Islet of Langerhans (tissue), 1 donor: Measurements from ENCODE around the gene TM4SF1.

Experiments used
- FAIRE-seq: peaks from one replicate; lab custom pipeline; 2011; peaks lifted over from hg19 to GRCh38; lab: Jason Lieb, UNC

Gene TM4SF1

GRCh38 chr3:149377408-149378364 is at the start of gene TM4SF1:
TM4SF1 (minus strand) TSS chr3:149377649; CDS start chr3:149377547, 102 bp downstream.
- no peak for FAIRE-seq

GRCh38 chr3:149426325-149426724 is 48.9 kb upstream of the TM4SF1 start:
- FAIRE-seq = no peak

DNA sequence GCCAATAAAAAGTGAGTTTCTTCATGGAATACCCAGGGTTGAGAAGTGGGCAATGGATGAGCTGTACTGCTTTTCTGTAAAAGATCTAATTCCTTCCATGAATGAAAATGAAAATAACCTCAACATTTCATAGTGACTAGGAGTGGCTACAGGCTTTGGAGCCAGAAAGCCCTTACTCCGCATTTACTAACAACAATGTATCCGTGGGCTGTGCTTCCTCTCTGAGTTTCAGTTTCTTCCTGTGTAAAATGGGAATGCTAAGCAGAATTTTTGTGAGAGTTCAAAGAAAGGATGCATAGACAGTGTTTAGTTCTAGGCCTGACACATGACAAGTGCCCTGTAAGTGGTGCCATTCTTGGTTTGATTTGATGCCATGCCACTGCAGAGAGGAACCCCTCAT is 47.5 kb upstream of the TM4SF1 start:
- FAIRE-seq = no peak

GRCh38 chr3:149421764-149422163 is 44.3 kb upstream of the TM4SF1 start:
- no peak for FAIRE-seq

DNA sequence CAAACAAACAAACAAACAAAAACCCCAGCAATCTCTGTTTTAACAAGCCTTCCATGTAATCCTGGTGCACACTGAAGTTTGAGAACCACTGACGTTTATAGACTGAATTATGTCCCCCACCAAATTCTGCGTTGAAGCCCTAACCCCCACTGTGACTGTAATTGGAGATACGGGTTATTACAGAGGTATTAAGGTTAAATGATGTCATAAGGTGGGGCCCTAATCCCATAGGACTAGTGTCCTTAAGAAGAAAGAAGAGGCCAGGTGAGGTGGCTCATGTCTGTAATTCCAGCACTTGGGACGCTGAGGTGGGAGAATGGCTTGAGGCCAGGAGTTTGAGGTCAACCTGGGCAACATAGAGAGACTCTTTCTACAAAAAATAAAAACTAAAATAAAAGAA is 42.4 kb upstream of the TM4SF1 start:
- no peak for FAIRE-seq

- no peak for FAIRE-seq
Measured at GRCh38 chr3:149417727-149418126, 40.3 kb upstream of the TM4SF1 start.

DNA sequence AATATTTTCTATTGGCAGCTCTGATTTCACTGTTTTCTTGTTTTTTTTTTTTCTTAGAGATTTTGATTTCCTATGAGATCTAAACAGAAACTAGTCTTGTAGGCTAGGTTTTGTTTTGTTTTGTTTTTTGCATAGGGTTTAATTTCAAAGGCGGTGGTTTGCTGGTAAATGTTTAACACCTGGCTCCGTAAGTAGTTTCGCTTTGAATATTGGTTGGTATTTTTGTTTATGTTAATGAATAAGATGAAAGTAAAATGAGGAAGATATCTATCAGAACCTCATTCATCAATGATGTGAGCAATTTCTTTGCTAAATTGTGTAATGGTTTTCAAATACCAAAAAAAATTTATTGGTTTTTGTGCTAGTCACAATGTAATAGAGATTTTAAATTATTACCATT is 39.7 kb upstream of the TM4SF1 start:
- FAIRE-seq = peak; percentile 94

- FAIRE-seq = no peak
Measured at GRCh38 chr3:149415484-149415883, 38.0 kb upstream of the TM4SF1 start.

DNA sequence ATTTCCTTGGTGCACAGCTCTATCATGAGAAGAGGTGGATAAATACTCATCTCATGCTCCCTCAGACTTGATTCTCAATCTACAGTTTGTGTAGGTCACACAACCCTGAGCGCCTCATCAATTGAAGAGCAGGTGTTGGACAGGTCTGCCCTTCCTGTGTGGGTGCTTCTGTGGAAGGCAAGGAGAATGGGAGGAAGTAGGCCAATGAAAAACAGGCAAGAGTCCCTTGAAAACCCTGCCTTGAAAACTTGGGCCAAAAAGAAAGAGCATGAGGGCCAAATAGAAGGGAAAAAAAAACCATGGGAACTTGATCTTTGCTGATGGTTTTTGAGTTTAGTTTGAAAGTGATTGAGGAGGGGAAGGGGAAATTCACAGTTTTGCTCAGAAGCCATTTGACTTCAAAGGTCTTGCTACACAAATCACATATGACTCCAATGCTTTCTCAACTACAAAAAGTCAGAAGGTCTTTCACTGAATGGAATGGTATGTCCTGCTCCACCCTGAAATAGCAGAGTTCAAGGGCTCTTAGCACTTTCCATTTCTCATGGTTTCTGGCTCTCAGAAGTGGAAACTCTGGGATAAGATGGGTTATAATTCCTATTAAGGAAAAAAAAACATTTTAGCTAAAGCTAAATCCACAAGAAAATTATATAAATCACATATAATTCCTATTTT is 37.2 kb upstream of the TM4SF1 start:
- FAIRE-seq = no peak

- FAIRE-seq = no peak
Measured at GRCh38 chr3:149411583-149411982, 34.1 kb upstream of the TM4SF1 start.

DNA sequence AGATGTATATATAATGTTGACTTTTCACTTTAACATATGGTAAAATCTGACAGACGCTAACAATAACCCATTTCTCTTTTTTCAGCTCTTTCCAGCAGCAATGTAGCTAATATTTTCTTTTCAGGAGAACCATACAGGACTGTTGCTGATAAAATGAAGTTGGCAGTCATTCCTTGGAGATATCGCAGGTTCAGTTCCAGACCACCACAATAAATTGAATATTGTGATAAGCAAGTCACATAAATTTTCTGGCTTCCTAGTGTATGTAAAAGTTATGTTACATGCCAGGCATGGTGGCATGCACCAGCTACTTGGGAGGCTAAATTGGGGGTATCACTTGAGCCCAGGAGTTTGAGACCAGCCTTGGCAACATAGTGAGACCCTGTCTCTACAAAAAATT is 31.9 kb upstream of the TM4SF1 start:
- no peak for FAIRE-seq

- FAIRE-seq = peak; percentile 65
Measured at GRCh38 chr3:149407898-149408297, 30.4 kb upstream of the TM4SF1 start.

GRCh38 chr3:149406244-149406752 is 28.8 kb upstream of the TM4SF1 start:
- no peak for FAIRE-seq

GRCh38 chr3:149403443-149403842 is 26.0 kb upstream of the TM4SF1 start:
- no peak for FAIRE-seq

GRCh38 chr3:149402481-149402880 is 25.0 kb upstream of the TM4SF1 start:
- FAIRE-seq = peak; percentile 74

GRCh38 chr3:149401926-149402310 is 24.5 kb upstream of the TM4SF1 start:
- FAIRE-seq = peak; percentile 51

- FAIRE-seq = peak; percentile 100
Measured at GRCh38 chr3:149401212-149401925, 23.9 kb upstream of the TM4SF1 start.

GRCh38 chr3:149400645-149401044 is 23.2 kb upstream of the TM4SF1 start:
- FAIRE-seq = no peak

GRCh38 chr3:149398296-149398695 is 20.8 kb upstream of the TM4SF1 start:
- no peak for FAIRE-seq

- peak; percentile 5 for FAIRE-seq
Measured at GRCh38 chr3:149397528-149397927, 20.1 kb upstream of the TM4SF1 start.

DNA sequence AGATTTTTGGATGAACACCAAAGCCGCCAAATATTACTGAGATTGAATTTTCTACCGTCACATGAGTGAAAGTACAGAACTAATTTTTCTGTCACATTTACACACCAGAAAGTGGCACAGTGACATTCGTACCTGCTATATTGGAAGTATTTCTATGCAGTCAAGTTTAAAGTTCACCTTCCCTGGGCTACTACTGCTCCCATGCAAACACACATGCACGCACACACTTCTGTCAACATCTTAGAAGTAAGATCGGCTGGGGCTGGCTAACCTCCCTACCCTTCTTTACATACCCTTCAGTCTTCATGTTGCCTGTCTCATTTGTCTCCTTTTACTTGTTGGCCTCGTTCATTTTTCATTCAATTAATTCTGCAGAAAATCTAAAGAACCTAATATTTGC is 19.0 kb upstream of the TM4SF1 start:
- no peak for FAIRE-seq
